Esophagus squamous epithelium (tissue), 5 donors: ENCODE data around the gene ARMC9. TPM values are rescaled to one million over a fixed set of nuclear protein-coding genes. Genes with fewer than 3 reads are reported as not detected.

Experiments
- DNase-seq: peaks from one replicate; lab custom pipeline; 2025; lab: John Stamatoyannopoulos, UW
- H3K27ac ChIP-seq, 4 donors: fragments of 200-600 bp; sonication (generic); one replicate each; pipeline ENCODE4 v1.5.1; 2016 to 2019; ENCODE audit warnings: mild to moderate bottlenecking in 1 of 4
- H3K27me3 ChIP-seq, 4 donors: fragments of 200-600 bp; sonication (generic); 1 replicate in 3 of 4; 2 replicates in 1 of 4; pipeline versions ENCODE4 v1.5.1 to v1.6.0; 2017 to 2021; ENCODE audit warnings: antibody characterized with exemption in 1 of 4
- H3K36me3 ChIP-seq, 3 donors: fragments of 200-600 bp; sonication (generic); one replicate each; pipeline ENCODE4 v1.5.1; 2016 to 2019
- H3K4me1 ChIP-seq, 3 donors: fragments of 200-600 bp; sonication (generic); one replicate each; pipeline ENCODE4 v1.5.1; 2017 to 2019
- H3K4me3 ChIP-seq, 4 donors: fragments of 200-600 bp; sonication (generic); 1 replicate in 3 of 4; 2 replicates in 1 of 4; pipeline ENCODE4 v1.5.1; 2016 to 2019; ENCODE audit warnings: mild to moderate bottlenecking in 2 of 4, moderate library complexity in 1 of 4
- H3K9me3 ChIP-seq, 3 donors: fragments of 200-600 bp; sonication (generic); one replicate each; pipeline ENCODE4 v1.5.1; 2016 to 2019
- POLR2A ChIP-seq, 4 donors: fragments of 450-650 bp; IDR thresholded peaks; one replicate each; pipeline ENCODE4 v1.6.1; 2017; ENCODE audit warnings: antibody characterized with exemption in 4 of 4, mild to moderate bottlenecking in 4 of 4, moderate library complexity in 3 of 4
- WGBS, 2 donors: methylation state at CpG; one replicate each; pipeline ENCODE4 v1.1.5; 2018; 5-methylcytosine and 5-hydroxymethylcytosine counted together
- intact Hi-C: fragments of 100-400 bp; cut with DNase I; formaldehyde crosslinking; loops from one replicate; pipeline ENCODE4 v1.15.0; 2022
- total RNA-seq, 4 donors: library from RNA; depleted of rRNA; stranded (reverse); fragments of >200 nt; gene quantifications; one replicate each; pipeline ENCODE4 v1.1.0, GENCODE V29; 2016
- TF ChIP-seq, protein P1 (sequence below), 6 experiments: fragments of 450-650 bp in 4 of 6; fragments of 200-600 bp in 2 of 6; sonication (generic) in 2 of 6; IDR thresholded peaks; one replicate each; pipeline ENCODE4 v1.5.1; 2016 to 2019; ENCODE audit warnings: antibody characterized with exemption in 6 of 6, mild to moderate bottlenecking in 4 of 6, moderate library complexity in 4 of 6
- donor health status: DM: yes; HTN: yes; CAD: no.

The ARMC9 gene
- total RNA-seq, 4 donors from 2014 or later: 2.1 to 13.9 (median 3.9) TPM

- no peak for DNase-seq
- no peaks in the 10 kb centered on the region for H3K36me3 ChIP-seq
- intact Hi-C loops: no loop called here
- no peak overlapping the region for H3K4me3 ChIP-seq
- TF ChIP-seq, protein P1, sequence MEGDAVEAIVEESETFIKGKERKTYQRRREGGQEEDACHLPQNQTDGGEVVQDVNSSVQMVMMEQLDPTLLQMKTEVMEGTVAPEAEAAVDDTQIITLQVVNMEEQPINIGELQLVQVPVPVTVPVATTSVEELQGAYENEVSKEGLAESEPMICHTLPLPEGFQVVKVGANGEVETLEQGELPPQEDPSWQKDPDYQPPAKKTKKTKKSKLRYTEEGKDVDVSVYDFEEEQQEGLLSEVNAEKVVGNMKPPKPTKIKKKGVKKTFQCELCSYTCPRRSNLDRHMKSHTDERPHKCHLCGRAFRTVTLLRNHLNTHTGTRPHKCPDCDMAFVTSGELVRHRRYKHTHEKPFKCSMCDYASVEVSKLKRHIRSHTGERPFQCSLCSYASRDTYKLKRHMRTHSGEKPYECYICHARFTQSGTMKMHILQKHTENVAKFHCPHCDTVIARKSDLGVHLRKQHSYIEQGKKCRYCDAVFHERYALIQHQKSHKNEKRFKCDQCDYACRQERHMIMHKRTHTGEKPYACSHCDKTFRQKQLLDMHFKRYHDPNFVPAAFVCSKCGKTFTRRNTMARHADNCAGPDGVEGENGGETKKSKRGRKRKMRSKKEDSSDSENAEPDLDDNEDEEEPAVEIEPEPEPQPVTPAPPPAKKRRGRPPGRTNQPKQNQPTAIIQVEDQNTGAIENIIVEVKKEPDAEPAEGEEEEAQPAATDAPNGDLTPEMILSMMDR (IDR thresholded peaks at IDR 0.05): no peak
- no peak for TF ChIP-seq POLR2A (IDR thresholded peaks at IDR 0.05)
- H3K27me3 ChIP-seq: peaks cover 0 to 32% (median 2%) of the 10 kb centered on the region in 4 donors
- H3K4me1 ChIP-seq: peaks cover 0 to 50% (median 28%) of the 10 kb centered on the region in 3 donors
- H3K27ac ChIP-seq: peak overlapping the region in 2 of 4 donors; percentile 92 to 93
- WGBS, 2 donors: 62 to 63% methylated on average over 17 of the region's 18 CpGs
- no peaks in the 10 kb centered on the region for H3K9me3 ChIP-seq
These were observed 10.5 kb upstream of the ARMC9 start for GRCh38 chr2:231187736-231188505.

- WGBS, 2 donors: 70 to 86% methylated on average over 3 to 4 of the region's 6 CpGs
- Histone ChIP-seq H3K9me3 (no peaks in the 10 kb centered on the region), H3K4me1 (peaks cover 0 to 50% (median 28%) of the 10 kb centered on the region in 3 donors), H3K27me3 (peaks cover 0 to 32% (median 2%) of the 10 kb centered on the region in 4 donors), H3K4me3 (no peak overlapping the region), H3K36me3 (no peaks in the 10 kb centered on the region), H3K27ac (peak overlapping the region in 3 of 4 donors; percentile 4 to 93 (median 92))
- no peak for DNase-seq
- intact Hi-C loops: no loop called here
- TF ChIP-seq, protein P1 (IDR thresholded peaks at IDR 0.05): no peak
- TF ChIP-seq POLR2A (IDR thresholded peaks at IDR 0.05): no peak
These were observed 9.8 kb upstream of the ARMC9 start for GRCh38 chr2:231188506-231189170.

GRCh38 chr2:231189171-231189530, 9.3 kb upstream of the ARMC9 start:
- Histone ChIP-seq H3K4me1 (peaks cover 0 to 50% (median 28%) of the 10 kb centered on the region in 3 donors), H3K27me3 (peaks cover 0 to 32% (median 2%) of the 10 kb centered on the region in 4 donors), H3K36me3 (no peaks in the 10 kb centered on the region), H3K4me3 (no peak overlapping the region), H3K9me3 (no peaks in the 10 kb centered on the region), H3K27ac (peak overlapping the region in 3 of 4 donors; percentile 82 to 93 (median 92))
- no peak for TF ChIP-seq POLR2A (IDR thresholded peaks at IDR 0.05)
- TF ChIP-seq, protein P1 (IDR thresholded peaks at IDR 0.05): no peak
- DNase-seq: no peak
- intact Hi-C loops: no loop called here
- 82 to 100% methylated on average over 1 to 2 of the region's 8 CpGs for WGBS, 2 donors

GRCh38 chr2:231189571-231190495, 8.6 kb upstream of the ARMC9 start:
- TF ChIP-seq, protein P1 (IDR thresholded peaks at IDR 0.05): no peak
- no peak for TF ChIP-seq POLR2A (IDR thresholded peaks at IDR 0.05)
- Histone ChIP-seq H3K4me1 (peaks cover 0 to 48% (median 28%) of the 10 kb centered on the region in 3 donors), H3K4me3 (peak overlapping the region in 3 of 4 donors; percentile 32 to 59 (median 43)), H3K27ac (peak overlapping the region; percentile 79 to 93 (median 87)), H3K36me3 (no peaks in the 10 kb centered on the region), H3K9me3 (no peaks in the 10 kb centered on the region), H3K27me3 (peaks cover 0 to 32% (median 2%) of the 10 kb centered on the region in 4 donors)
- no peak for DNase-seq
- intact Hi-C loops: loop anchor here (5.0 kb wide), 1 partner anchor 78 kb away; no protein-coding TSS in a partner anchor
- WGBS, 2 donors: 55 to 65% methylated on average over 8 to 13 of the region's 22 CpGs
